PC-9 (cell line): ENCODE results near the gene F11R. TPM values are rescaled to one million over a fixed set of nuclear protein-coding genes. Genes with fewer than 3 reads are reported as not detected.
"Not testable (repeated sequence)": the region's sequence is repeated elsewhere in the genome, so short reads cannot be mapped to it uniquely, and the experiment has no call there.

Source experiments
- BruUV-seq: library from RNA; stranded (reverse); fragments of 400-500 nt; replicated peaks from 2 replicates; lab custom pipeline; 2021; lab: Mats Ljungman, UMichigan
- CTCF ChIA-PET: fragments of 300-600 bp; sonication (Branson Sonifier 250); formaldehyde crosslinking; loops from one replicate; lab custom pipeline; 2022; ENCODE audit warnings: antibody characterized with exemption; lab: Charles Lee
- POLR2A ChIA-PET: fragments of 300-600 bp; sonication (Branson Sonifier 250); formaldehyde crosslinking; loops from one replicate; lab custom pipeline; 2022; ENCODE audit warnings: antibody characterized with exemption; ENCODE audit not compliant: unreplicated experiment; lab: Charles Lee
- DNase-seq, 2 experiments: peaks; one replicate each; pipeline versions ENCODE4 v3.0.0 to v3.0.0-alpha.2; 2015 to 2022; ENCODE audit warnings: mixed read lengths in 1 of 2
- H2AFZ ChIP-seq: fragments of 200-600 bp; sonication (generic); 2 replicates; pipeline ENCODE4 v1.8.1; 2017; ENCODE audit warnings: antibody characterized with exemption
- H3F3A ChIP-seq: fragments of 200-600 bp; sonication (generic); 2 replicates; pipeline ENCODE4 v1.8.1; 2017; ENCODE audit warnings: antibody characterized with exemption, mild to moderate bottlenecking, low read depth; ENCODE audit not compliant: insufficient read depth
- H3K27ac ChIP-seq: fragments of 200-600 bp; sonication (generic); 2 replicates; pipeline ENCODE4 v1.6.1; 2016; ENCODE audit warnings: mixed run types
- H3K27me3 ChIP-seq: fragments of 200-600 bp; sonication (generic); 2 replicates; pipeline ENCODE4 v1.6.1; 2016; ENCODE audit warnings: low read depth, mixed run types; ENCODE audit not compliant: insufficient read depth
- H3K36me3 ChIP-seq: fragments of 200-600 bp; sonication (generic); 2 replicates; pipeline ENCODE4 v1.6.1; 2016; ENCODE audit warnings: low read depth, mixed run types
- H3K4me1 ChIP-seq: fragments of 200-600 bp; sonication (generic); replicated peaks from 2 replicates; pipeline ENCODE4 v1.6.1; 2016; ENCODE audit warnings: mixed run types; ENCODE audit not compliant: insufficient read depth
- H3K4me2 ChIP-seq: fragments of 200-600 bp; sonication (generic); 2 replicates; pipeline ENCODE4 v1.6.1; 2017; ENCODE audit warnings: mixed run types
- H3K4me3 ChIP-seq: fragments of 200-600 bp; sonication (generic); 2 replicates; pipeline ENCODE4 v1.6.1; 2016; ENCODE audit warnings: mixed run types
- H3K79me2 ChIP-seq: fragments of 200-600 bp; sonication (generic); 2 replicates; pipeline ENCODE4 v1.6.1; 2017; ENCODE audit warnings: low read depth, mixed run types
- H3K9me2 ChIP-seq: fragments of 200-600 bp; sonication (generic); 2 replicates; pipeline ENCODE4 v1.8.1; 2017; ENCODE audit warnings: mild to moderate bottlenecking; ENCODE audit not compliant: insufficient read depth
- H3K9me3 ChIP-seq: fragments of 200-600 bp; sonication (generic); 2 replicates; pipeline ENCODE4 v1.8.1; 2016; ENCODE audit warnings: low read depth; ENCODE audit not compliant: insufficient read depth
- H4K20me1 ChIP-seq: fragments of 200-600 bp; sonication (generic); 2 replicates; pipeline ENCODE4 v1.8.1; 2017; ENCODE audit not compliant: insufficient read depth
- EZH2 ChIP-seq: fragments of 200-600 bp; sonication (generic); IDR thresholded peaks from 2 replicates; pipeline ENCODE4 v1.8.0; 2017; ENCODE audit warnings: antibody characterized with exemption, low read depth
- intact Hi-C: fragments of 100-400 bp; cut with micrococcal nuclease; formaldehyde crosslinking; loops from one replicate; pipeline ENCODE4 v1.10.0; 2022; ENCODE audit not compliant: unreplicated experiment
- total RNA-seq: library from RNA; stranded (reverse); gene quantifications from 2 replicates; pipeline ENCODE4 v1.2.3, GENCODE V29; 2021
- TF ChIP-seq, protein P1 (sequence below): fragments of 200-600 bp; sonication (generic); conservative IDR thresholded peaks from 2 replicates; pipeline ENCODE4 v1.6.1; 2017; ENCODE audit warnings: mixed run types, antibody characterized with exemption, mild to moderate bottlenecking, moderate library complexity

Gene F11R
- total RNA-seq, 1 experiment from 2014 or later: 117 TPM

DNA sequence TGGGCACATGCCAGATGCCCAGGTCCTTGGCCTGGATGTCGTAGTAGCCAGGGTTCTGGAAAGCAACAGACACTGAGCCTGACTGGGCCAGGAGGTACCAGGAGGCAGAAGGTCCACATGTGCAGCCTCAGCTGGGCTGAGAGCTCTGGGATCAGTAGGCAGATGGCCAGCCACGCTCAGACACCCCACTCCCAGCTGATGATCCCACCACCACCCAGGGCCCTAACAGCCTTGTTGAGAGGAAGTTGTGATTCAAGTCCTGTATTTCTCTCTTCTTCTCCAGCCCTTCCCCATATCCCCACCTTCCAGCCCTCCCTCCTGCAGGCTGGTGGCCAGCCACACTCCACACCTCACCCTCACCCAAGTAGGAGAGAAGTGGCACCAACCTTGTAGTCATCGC, 70.3 kb downstream of the F11R start:
- no peak for DNase-seq
- Histone ChIP-seq H3K79me2 (no peaks in the 10 kb centered on the region), H2AFZ (no peak overlapping the region), H3K27me3 (0 out of 2 replicates have a peak, but pooled peaks cover under 1% of the 10 kb centered on the region), H3K9me2 (no peaks in the 10 kb centered on the region), H3K27ac (no peak overlapping the region), H3K4me2 (no peak overlapping the region), H3K36me3 (no peaks in the 10 kb centered on the region), H3K9me3 (no peaks in the 10 kb centered on the region), H4K20me1 (no peaks in the 10 kb centered on the region), H3F3A (no peaks in the 10 kb centered on the region), H3K4me1 (no peaks in the 10 kb centered on the region), H3K4me3 (no peak overlapping the region)
- CTCF ChIA-PET: interaction anchor here (2.0 kb wide), 1 partner anchor 116 kb away, joined by 5 read pairs; no protein-coding TSS in a partner anchor
- TF ChIP-seq, protein P1, sequence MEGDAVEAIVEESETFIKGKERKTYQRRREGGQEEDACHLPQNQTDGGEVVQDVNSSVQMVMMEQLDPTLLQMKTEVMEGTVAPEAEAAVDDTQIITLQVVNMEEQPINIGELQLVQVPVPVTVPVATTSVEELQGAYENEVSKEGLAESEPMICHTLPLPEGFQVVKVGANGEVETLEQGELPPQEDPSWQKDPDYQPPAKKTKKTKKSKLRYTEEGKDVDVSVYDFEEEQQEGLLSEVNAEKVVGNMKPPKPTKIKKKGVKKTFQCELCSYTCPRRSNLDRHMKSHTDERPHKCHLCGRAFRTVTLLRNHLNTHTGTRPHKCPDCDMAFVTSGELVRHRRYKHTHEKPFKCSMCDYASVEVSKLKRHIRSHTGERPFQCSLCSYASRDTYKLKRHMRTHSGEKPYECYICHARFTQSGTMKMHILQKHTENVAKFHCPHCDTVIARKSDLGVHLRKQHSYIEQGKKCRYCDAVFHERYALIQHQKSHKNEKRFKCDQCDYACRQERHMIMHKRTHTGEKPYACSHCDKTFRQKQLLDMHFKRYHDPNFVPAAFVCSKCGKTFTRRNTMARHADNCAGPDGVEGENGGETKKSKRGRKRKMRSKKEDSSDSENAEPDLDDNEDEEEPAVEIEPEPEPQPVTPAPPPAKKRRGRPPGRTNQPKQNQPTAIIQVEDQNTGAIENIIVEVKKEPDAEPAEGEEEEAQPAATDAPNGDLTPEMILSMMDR: no peak
- no peak for TF ChIP-seq EZH2
- intact Hi-C loops: loop anchor here (1.0 to 5.0 kb wide), 4 partner anchors 115 to 270 kb away; no protein-coding TSS in a partner anchor
- POLR2A ChIA-PET: no interaction called here
- no TSS peak for BruUV-seq

DNA sequence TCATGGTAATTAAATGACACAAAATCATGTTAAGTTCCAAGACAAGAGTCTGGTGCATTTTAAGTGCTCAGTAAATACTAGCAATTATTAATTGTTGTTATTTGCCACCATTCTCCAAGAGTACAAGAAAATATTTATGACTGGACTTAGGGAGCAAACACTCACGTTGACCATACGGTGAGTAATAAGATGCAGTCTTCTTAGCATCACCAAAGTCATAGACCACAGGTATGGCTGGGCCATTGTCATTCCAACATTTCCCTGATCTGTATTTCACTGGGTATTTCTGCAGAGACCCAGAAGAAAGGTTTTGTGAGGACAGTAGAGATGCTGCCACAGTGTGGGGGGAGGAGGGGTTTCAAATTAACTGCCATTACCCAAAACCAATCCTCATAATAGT, 71.1 kb downstream of the F11R start:
- Histone ChIP-seq H3K4me3 (no peak overlapping the region), H2AFZ (no peak overlapping the region), H3K27me3 (peaks cover 8% of the 10 kb centered on the region; the same call in 1 of the 2 replicates), H3K4me1 (no peaks in the 10 kb centered on the region), H3K4me2 (no peak overlapping the region), H3K36me3 (no peaks in the 10 kb centered on the region), H3F3A (no peaks in the 10 kb centered on the region), H3K79me2 (no peaks in the 10 kb centered on the region), H4K20me1 (no peaks in the 10 kb centered on the region), H3K27ac (no peak overlapping the region), H3K9me3 (no peaks in the 10 kb centered on the region), H3K9me2 (no peaks in the 10 kb centered on the region)
- TF ChIP-seq, protein P1: no peak
- no peak for TF ChIP-seq EZH2
- intact Hi-C loops: loop anchor here (2.0 to 5.0 kb wide), 2 partner anchors 173 to 269 kb away; no protein-coding TSS in a partner anchor
- no TSS peak for BruUV-seq
- CTCF ChIA-PET: no interaction called here
- POLR2A ChIA-PET: no interaction called here
- no peak for DNase-seq

DNA sequence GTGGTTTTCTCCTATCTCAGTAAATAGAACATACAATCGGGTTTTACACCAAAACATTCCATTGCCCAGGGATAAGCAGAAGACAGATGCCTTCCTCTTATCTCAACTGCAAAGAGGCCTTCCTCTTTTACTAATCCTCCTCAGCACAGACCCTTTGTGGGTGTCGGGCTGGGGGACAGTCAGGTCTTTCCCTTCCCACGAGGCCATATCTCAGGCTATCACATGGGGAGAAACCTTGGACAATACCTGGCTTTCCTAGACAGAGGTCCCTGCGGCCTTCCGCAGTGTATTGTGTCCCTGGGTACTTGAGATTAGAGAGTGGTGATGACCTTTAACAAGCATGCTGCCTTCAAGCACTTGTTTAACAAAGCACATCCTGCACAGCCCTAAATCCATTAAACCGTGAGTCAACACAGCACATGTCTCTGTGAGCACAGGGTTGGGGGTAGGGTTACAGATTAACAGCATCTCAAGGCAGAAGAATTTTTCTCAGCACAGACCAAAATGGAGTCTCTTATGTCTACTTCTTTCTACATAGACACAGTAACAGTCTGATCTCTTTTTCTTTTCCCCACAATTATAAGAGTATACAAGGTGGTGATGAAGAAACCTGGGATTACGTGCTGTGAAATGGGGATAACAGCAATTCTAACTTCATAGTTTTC, 71.6 kb downstream of the F11R start:
- H3K9me3 ChIP-seq, H3K27ac ChIP-seq, H4K20me1 ChIP-seq, H3F3A ChIP-seq, H3K9me2 ChIP-seq, H3K79me2 ChIP-seq, H3K36me3 ChIP-seq, H3K27me3 ChIP-seq, CTCF ChIA-PET, POLR2A ChIA-PET, BruUV-seq, H3K4me2 ChIP-seq, H3K4me3 ChIP-seq, H3K4me1 ChIP-seq, H2AFZ ChIP-seq, DNase-seq, intact Hi-C loops: not testable (repeated sequence)

DNA sequence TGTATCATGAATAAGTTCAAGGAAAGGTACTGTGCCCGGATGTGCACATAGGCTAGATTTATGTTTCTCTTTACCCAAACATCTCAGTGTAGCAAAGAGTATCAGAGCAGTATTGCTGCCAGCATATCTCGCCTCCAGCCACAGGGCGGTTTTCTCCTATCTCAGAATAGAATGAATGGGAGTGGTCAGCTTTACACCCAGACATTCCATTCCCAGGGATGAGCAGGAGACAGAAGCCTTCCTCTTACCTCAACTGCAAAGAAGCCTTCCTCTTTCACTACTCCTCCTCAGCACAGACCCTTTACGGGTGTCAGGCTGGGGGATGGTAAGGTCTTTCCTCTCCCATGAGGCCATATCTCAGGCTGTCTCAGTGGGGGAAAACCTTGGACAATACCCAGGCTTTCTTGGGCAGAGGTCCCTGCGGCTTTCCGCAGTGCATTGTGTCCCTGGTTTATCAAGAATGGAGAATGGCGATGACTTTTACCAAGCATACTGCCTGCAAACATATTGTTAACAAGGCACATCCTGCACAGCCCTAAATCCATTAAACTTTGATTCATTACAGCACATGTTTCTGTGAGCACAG, 73.7 kb downstream of the F11R start:
- not testable (repeated sequence) for H3K4me1 ChIP-seq

DNA sequence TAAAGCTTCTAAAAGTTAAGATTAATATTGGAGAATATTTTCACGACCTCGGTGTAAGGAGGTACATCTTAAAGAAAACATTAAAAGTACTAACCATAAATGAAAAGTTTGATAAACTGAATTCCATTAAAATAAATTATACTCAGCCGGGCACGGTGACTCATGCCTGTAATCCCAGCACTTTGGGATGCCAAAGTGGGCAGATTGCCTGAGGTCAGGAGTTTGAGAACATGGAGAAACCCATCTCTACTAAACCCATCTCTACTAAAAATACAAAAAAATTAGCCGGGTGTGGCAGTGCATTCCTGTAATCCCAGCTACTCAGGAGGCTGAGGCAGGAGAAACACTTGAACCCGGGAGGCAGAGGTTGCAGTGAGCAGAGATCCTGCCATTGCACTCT, 75.1 kb downstream of the F11R start:
- BruUV-seq, CTCF ChIA-PET, intact Hi-C loops, H3K27ac ChIP-seq, H3K4me2 ChIP-seq, H3K9me3 ChIP-seq, H4K20me1 ChIP-seq, H3K36me3 ChIP-seq, H3K4me3 ChIP-seq, DNase-seq, POLR2A ChIA-PET, H3F3A ChIP-seq, H3K4me1 ChIP-seq, H3K9me2 ChIP-seq, H3K79me2 ChIP-seq, H2AFZ ChIP-seq: not testable (repeated sequence)
- H3K27me3 ChIP-seq: peaks cover 16% of the 10 kb centered on the region

More for the DNA sequence above, 73.7 kb downstream of the F11R start:
- H3K9me3 ChIP-seq, DNase-seq, H2AFZ ChIP-seq, H3K4me3 ChIP-seq, H3F3A ChIP-seq, H3K9me2 ChIP-seq, POLR2A ChIA-PET, H3K79me2 ChIP-seq, H3K27ac ChIP-seq, H4K20me1 ChIP-seq, BruUV-seq, H3K4me2 ChIP-seq, H3K27me3 ChIP-seq, intact Hi-C loops, CTCF ChIA-PET, H3K36me3 ChIP-seq: not testable (repeated sequence)
